K562 (cell line): ENCODE measurements around the gene SULT2A1. TPM values are rescaled to one million over a fixed set of nuclear protein-coding genes. Genes with fewer than 3 reads are reported as not detected.

ENCODE experiments used
- BACH1 ChIP-seq: fragments of 200-800 bp; sonication (Bioruptor generic); IDR thresholded peaks from 2 replicates; pipeline ENCODE4 v1.6.1; 2016; ENCODE audit warnings: missing genetic modification characterization, missing compliant biosample characterization
- BRF1 ChIP-seq: IDR thresholded peaks from 3 replicates; pipeline ENCODE4 v1.6.1; 2011; ENCODE audit warnings: borderline replicate concordance, mild to moderate bottlenecking; ENCODE audit not compliant: insufficient read length; ENCODE audit errors: extremely low read depth
- CEBPB ChIP-seq: fragments of 450-650 bp; IDR thresholded peaks from 2 replicates; pipeline ENCODE4 v1.6.1; 2016; ENCODE audit warnings: missing genetic modification characterization, missing compliant biosample characterization
- ELF2 ChIP-seq: fragments of 250-450 bp; sonication (Bioruptor Pico); IDR thresholded peaks from 2 replicates; pipeline ENCODE4 v1.5.0; 2021; ENCODE audit warnings: mild to moderate bottlenecking
- FOS ChIP-seq: IDR thresholded peaks from 3 replicates; pipeline ENCODE4 v1.6.1; 2011; ENCODE audit not compliant: insufficient read length; ENCODE audit errors: extremely low read depth
- HCFC1 ChIP-seq: IDR thresholded peaks from 2 replicates; pipeline ENCODE4 v1.6.1; 2012; ENCODE audit warnings: low read depth, low read length, improper control_type of control experiment
- JUND ChIP-seq, 2 experiments: IDR thresholded peaks; 2 replicates in 1 of 2; 3 replicates in 1 of 2; pipeline ENCODE4 v1.6.1; 2011; ENCODE audit warnings: borderline replicate concordance in 2 of 2, low read depth in 2 of 2, low read length in 2 of 2, improper control_type of control experiment in 1 of 2, missing biosample characterization in 1 of 2, missing genetic modification characterization in 1 of 2, missing genetic modification reagents in 1 of 2
- KDM1A ChIP-seq, 2 experiments: fragments of 450-650 bp; IDR thresholded peaks; 2 replicates each; pipeline ENCODE4 v1.6.1; 2016; ENCODE audit warnings: mild to moderate bottlenecking in 2 of 2
- NFATC3 ChIP-seq: fragments of 450-650 bp; IDR thresholded peaks from 2 replicates; pipeline ENCODE4 v1.6.1; 2017; ENCODE audit warnings: mild to moderate bottlenecking
- NFRKB ChIP-seq: fragments of 450-650 bp; IDR thresholded peaks from 2 replicates; pipeline ENCODE4 v1.6.1; 2016; ENCODE audit warnings: low read depth
- RFX5 ChIP-seq: IDR thresholded peaks from 2 replicates; pipeline ENCODE4 v1.6.1; 2011; ENCODE audit warnings: low read depth, mild to moderate bottlenecking, improper control_type of control experiment, low read length
- SIX5 ChIP-seq, 2 experiments: IDR thresholded peaks; 2 replicates each; pipeline ENCODE4 v1.6.1; 2011; ENCODE audit warnings: low read length in 2 of 2, borderline replicate concordance in 1 of 2, low read depth in 1 of 2, mild to moderate bottlenecking in 1 of 2, moderate library complexity in 1 of 2; ENCODE audit not compliant: insufficient read depth in 1 of 2
- TAF9B ChIP-seq: fragments of 450-650 bp; IDR thresholded peaks from 2 replicates; pipeline ENCODE4 v1.6.1; 2018; ENCODE audit warnings: mild to moderate bottlenecking; ENCODE audit not compliant: partially characterized antibody
- ZNF124 ChIP-seq: sonication (generic); formaldehyde crosslinking; IDR thresholded peaks from 2 replicates; pipeline ENCODE4 v1.8.1; 2022; ENCODE audit warnings: missing genetic modification reagents
- polyA plus RNA-seq, 8 experiments: library from polyadenylated mRNA; depleted of rRNA in 4 of 8; stranded (reverse) in 5 of 8; unstranded in 3 of 8; fragments of >200 nt; fragmentation: Nextera tagmentation in 2 of 8; fragmentation: Illumina TruSeq in 1 of 8; extraction: Ambion mirVana in 2 of 8; extraction: Trizol in 1 of 8; gene quantifications; 2 replicates each; pipeline versions ENCODE4 v1.2.1 to v1.2.3, GENCODE V29; 2011 to 2014; ENCODE audit warnings: inconsistent platforms in 1 of 8, missing spikeins in 1 of 8
- total RNA-seq, 7 experiments: library from RNA; depleted of rRNA in 6 of 7; stranded (reverse); fragments of >200 nt in 6 of 7; fragmentation: Illumina TruSeq in 2 of 7; extraction: Trizol in 2 of 7; gene quantifications; 2 replicates each; pipeline versions ENCODE4 v1.2.1 to v1.2.3, GENCODE V29; 2011 to 2021; ENCODE audit warnings: low replicate concordance in 1 of 7
- TF ChIP-seq, protein P1 (sequence below): fragments of 250-450 bp; sonication (Bioruptor Pico); IDR thresholded peaks from 2 replicates; pipeline ENCODE4 v1.4.0; 2020
- TF ChIP-seq, protein P2 (sequence below): sonication (generic); formaldehyde crosslinking; IDR thresholded peaks from 2 replicates; pipeline ENCODE4 v1.8.0; 2022; ENCODE audit warnings: missing genetic modification reagents, mild to moderate bottlenecking, moderate library complexity, borderline replicate concordance
- TF ChIP-seq, protein P3 (sequence below): sonication (generic); formaldehyde crosslinking; IDR thresholded peaks from 2 replicates; pipeline ENCODE4 v1.8.0; 2022; ENCODE audit warnings: mild to moderate bottlenecking, missing genetic modification reagents
- TF ChIP-seq, protein P4 (sequence below): fragments of 450-650 bp; formaldehyde crosslinking; IDR thresholded peaks from 2 replicates; pipeline ENCODE4 v1.4.0; 2020; ENCODE audit warnings: mild to moderate bottlenecking, moderate library complexity
- TF ChIP-seq, protein P5 (sequence below): fragments of 450-650 bp; IDR thresholded peaks from 2 replicates; pipeline ENCODE4 v1.6.1; 2016; ENCODE audit warnings: antibody characterized with exemption

SULT2A1 gene
- total and polyA plus RNA-seq, 9 of the 15 experiments (the other 6 are each of a cell fraction or from before 2014, with no cell fraction given) = 0.03 to 0.25 (median 0.07) TPM; not detected in 4

DNA sequence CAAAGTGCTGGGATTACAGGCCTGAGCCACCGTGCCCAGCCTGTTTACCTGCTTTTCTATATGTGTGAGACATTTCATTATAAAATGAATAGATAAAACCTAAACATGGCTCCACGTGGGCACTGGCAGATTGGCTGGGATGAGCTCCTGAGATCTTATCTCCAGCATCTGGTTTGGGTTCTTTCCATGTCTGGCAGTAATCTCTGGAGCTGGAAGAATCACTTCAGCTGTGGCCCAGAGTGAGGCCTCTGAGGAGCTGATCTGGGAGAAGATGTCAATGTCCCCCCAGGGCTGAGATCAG is 5.5 kb upstream of the SULT2A1 start (continued):
- TF ChIP-seq, protein P1, sequence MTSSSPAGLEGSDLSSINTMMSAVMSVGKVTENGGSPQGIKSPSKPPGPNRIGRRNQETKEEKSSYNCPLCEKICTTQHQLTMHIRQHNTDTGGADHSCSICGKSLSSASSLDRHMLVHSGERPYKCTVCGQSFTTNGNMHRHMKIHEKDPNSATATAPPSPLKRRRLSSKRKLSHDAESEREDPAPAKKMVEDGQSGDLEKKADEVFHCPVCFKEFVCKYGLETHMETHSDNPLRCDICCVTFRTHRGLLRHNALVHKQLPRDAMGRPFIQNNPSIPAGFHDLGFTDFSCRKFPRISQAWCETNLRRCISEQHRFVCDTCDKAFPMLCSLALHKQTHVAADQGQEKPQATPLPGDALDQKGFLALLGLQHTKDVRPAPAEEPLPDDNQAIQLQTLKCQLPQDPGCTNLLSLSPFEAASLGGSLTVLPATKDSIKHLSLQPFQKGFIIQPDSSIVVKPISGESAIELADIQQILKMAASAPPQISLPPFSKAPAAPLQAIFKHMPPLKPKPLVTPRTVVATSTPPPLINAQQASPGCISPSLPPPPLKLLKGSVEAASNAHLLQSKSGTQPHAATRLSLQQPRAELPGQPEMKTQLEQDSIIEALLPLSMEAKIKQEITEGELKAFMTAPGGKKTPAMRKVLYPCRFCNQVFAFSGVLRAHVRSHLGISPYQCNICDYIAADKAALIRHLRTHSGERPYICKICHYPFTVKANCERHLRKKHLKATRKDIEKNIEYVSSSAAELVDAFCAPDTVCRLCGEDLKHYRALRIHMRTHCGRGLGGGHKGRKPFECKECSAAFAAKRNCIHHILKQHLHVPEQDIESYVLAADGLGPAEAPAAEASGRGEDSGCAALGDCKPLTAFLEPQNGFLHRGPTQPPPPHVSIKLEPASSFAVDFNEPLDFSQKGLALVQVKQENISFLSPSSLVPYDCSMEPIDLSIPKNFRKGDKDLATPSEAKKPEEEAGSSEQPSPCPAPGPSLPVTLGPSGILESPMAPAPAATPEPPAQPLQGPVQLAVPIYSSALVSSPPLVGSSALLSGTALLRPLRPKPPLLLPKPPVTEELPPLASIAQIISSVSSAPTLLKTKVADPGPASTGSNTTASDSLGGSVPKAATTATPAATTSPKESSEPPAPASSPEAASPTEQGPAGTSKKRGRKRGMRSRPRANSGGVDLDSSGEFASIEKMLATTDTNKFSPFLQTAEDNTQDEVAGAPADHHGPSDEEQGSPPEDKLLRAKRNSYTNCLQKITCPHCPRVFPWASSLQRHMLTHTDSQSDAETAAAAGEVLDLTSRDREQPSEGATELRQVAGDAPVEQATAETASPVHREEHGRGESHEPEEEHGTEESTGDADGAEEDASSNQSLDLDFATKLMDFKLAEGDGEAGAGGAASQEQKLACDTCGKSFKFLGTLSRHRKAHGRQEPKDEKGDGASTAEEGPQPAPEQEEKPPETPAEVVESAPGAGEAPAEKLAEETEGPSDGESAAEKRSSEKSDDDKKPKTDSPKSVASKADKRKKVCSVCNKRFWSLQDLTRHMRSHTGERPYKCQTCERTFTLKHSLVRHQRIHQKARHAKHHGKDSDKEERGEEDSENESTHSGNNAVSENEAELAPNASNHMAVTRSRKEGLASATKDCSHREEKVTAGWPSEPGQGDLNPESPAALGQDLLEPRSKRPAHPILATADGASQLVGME (CRISPR knock-in tag) = no peak
- TF ChIP-seq ELF2 (CRISPR knock-in tag) (no peak), SIX5 (IDR thresholded peaks at IDR 0.05; ENCODE audit: borderline replicate concordance in 1 of 2, insufficient read depth in 1 of 2, low read depth in 1 of 2, low read length in 2 of 2) (no peak), NFATC3 (no peak), BACH1 (tag) (peak; percentile 47; the same call in 1 of the 2 replicates), BRF1 (no peak), HCFC1 (no peak), FOS (no peak), TAF9B (no peak), ZNF124 (CRISPR knock-in tag) (no peak), RFX5 (no peak), NFRKB (0 out of 2 replicates have a peak, but pooled peaks have one; percentile 37), JUND (IDR thresholded peaks at IDR 0.05; ENCODE audit: borderline replicate concordance, low read depth, low read length) (no peak), JUND (tag; IDR thresholded peaks at IDR 0.05; ENCODE audit: borderline replicate concordance, low read depth, low read length) (no peak), KDM1A (IDR thresholded peaks at IDR 0.05) (no peak), CEBPB (tag) (no peak)
- TF ChIP-seq, protein P2, sequence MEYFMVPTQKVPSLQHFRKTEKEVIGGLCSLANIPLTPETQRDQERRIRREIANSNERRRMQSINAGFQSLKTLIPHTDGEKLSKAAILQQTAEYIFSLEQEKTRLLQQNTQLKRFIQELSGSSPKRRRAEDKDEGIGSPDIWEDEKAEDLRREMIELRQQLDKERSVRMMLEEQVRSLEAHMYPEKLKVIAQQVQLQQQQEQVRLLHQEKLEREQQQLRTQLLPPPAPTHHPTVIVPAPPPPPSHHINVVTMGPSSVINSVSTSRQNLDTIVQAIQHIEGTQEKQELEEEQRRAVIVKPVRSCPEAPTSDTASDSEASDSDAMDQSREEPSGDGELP = peak; percentile 82; the same call in 1 of the 2 replicates
- TF ChIP-seq, protein P3, sequence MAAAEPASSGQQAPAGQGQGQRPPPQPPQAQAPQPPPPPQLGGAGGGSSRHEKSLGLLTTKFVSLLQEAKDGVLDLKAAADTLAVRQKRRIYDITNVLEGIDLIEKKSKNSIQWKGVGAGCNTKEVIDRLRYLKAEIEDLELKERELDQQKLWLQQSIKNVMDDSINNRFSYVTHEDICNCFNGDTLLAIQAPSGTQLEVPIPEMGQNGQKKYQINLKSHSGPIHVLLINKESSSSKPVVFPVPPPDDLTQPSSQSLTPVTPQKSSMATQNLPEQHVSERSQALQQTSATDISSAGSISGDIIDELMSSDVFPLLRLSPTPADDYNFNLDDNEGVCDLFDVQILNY (CRISPR knock-in tag) = no peak
- TF ChIP-seq, protein P4, sequence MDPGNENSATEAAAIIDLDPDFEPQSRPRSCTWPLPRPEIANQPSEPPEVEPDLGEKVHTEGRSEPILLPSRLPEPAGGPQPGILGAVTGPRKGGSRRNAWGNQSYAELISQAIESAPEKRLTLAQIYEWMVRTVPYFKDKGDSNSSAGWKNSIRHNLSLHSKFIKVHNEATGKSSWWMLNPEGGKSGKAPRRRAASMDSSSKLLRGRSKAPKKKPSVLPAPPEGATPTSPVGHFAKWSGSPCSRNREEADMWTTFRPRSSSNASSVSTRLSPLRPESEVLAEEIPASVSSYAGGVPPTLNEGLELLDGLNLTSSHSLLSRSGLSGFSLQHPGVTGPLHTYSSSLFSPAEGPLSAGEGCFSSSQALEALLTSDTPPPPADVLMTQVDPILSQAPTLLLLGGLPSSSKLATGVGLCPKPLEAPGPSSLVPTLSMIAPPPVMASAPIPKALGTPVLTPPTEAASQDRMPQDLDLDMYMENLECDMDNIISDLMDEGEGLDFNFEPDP (CRISPR knock-in tag) = no peak
- TF ChIP-seq, protein P5, sequence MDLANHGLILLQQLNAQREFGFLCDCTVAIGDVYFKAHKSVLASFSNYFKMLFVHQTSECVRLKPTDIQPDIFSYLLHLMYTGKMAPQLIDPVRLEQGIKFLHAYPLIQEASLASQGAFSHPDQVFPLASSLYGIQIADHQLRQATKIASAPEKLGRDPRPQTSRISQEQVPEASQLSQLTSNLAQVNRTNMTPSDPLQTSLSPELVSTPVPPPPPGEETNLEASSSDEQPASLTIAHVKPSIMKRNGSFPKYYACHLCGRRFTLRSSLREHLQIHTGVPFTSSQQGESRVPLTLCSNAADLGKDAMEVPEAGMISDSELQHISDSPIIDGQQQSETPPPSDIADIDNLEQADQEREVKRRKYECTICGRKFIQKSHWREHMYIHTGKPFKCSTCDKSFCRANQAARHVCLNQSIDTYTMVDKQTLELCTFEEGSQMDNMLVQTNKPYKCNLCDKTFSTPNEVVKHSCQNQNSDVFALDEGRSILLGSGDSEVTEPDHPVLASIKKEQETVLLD = 0 out of 2 replicates have a peak, but pooled peaks have one; percentile 71
